K562 (cell line): Measurements from ENCODE around the gene HOGA1. TPM values are rescaled to one million over a fixed set of nuclear protein-coding genes. Genes with fewer than 3 reads are reported as not detected.

ENCODE experiments used
- HDAC1 ChIP-seq, 2 experiments: fragments of 450-650 bp; IDR thresholded peaks; 2 replicates each; pipeline ENCODE4 v1.6.1; 2016 to 2017; ENCODE audit warnings: inconsistent platforms in 1 of 2, mild to moderate bottlenecking in 1 of 2, moderate library complexity in 1 of 2
- JUN ChIP-seq, 2 experiments: sonication (generic) in 1 of 2; formaldehyde crosslinking in 1 of 2; IDR thresholded peaks; 2 replicates each; pipeline versions ENCODE4 v1.6.1 to v1.8.0; 2012 to 2022; ENCODE audit warnings: borderline replicate concordance in 2 of 2, mild to moderate bottlenecking in 2 of 2, improper control_type of control experiment in 1 of 2, low read depth in 1 of 2, low read length in 1 of 2, missing genetic modification reagents in 1 of 2
- MAX ChIP-seq: sonication (generic); formaldehyde crosslinking; IDR thresholded peaks from 2 replicates; pipeline ENCODE4 v1.9.0; 2022; ENCODE audit warnings: mild to moderate bottlenecking, missing genetic modification reagents
- PBX2 ChIP-seq, 2 experiments: IDR thresholded peaks in 1 of 2; conservative IDR thresholded peaks in 1 of 2; 2 replicates each; pipeline ENCODE4 v1.6.1; 2016; ENCODE audit warnings: low read depth in 2 of 2, mild to moderate bottlenecking in 1 of 2, missing compliant biosample characterization in 1 of 2, missing genetic modification characterization in 1 of 2, moderate library complexity in 1 of 2
- PKNOX1 ChIP-seq: fragments of 450-650 bp; IDR thresholded peaks from 2 replicates; pipeline ENCODE4 v1.6.1; 2016
- SOX6 ChIP-seq: fragments of 450-650 bp; IDR thresholded peaks from 2 replicates; pipeline ENCODE4 v1.6.1; 2014; ENCODE audit warnings: mild to moderate bottlenecking
- STAT5A ChIP-seq: IDR thresholded peaks from 2 replicates; pipeline ENCODE4 v1.6.1; 2012; ENCODE audit warnings: low read length, inconsistent platforms, borderline replicate concordance
- ZNF133 ChIP-seq: fragments of 250-450 bp; sonication (Bioruptor Pico); IDR thresholded peaks from 2 replicates; pipeline ENCODE4 v1.4.0; 2020; ENCODE audit warnings: mild to moderate bottlenecking
- ZNF24 ChIP-seq: fragments of 450-650 bp; IDR thresholded peaks from 2 replicates; pipeline ENCODE4 v1.6.1; 2016
- ZNF644 ChIP-seq: fragments of 200-800 bp; sonication (Bioruptor generic); IDR thresholded peaks from 2 replicates; pipeline ENCODE4 v1.6.1; 2016; ENCODE audit warnings: low read depth, missing genetic modification characterization, missing compliant biosample characterization
- polyA plus RNA-seq, 8 experiments: library from polyadenylated mRNA; depleted of rRNA in 4 of 8; stranded (reverse) in 5 of 8; unstranded in 3 of 8; fragments of >200 nt; fragmentation: Nextera tagmentation in 2 of 8; fragmentation: Illumina TruSeq in 1 of 8; extraction: Ambion mirVana in 2 of 8; extraction: Trizol in 1 of 8; gene quantifications; 2 replicates each; pipeline versions ENCODE4 v1.2.1 to v1.2.3, GENCODE V29; 2011 to 2014; ENCODE audit warnings: inconsistent platforms in 1 of 8, missing spikeins in 1 of 8
- total RNA-seq, 7 experiments: library from RNA; depleted of rRNA in 6 of 7; stranded (reverse); fragments of >200 nt in 6 of 7; fragmentation: Illumina TruSeq in 2 of 7; extraction: Trizol in 2 of 7; gene quantifications; 2 replicates each; pipeline versions ENCODE4 v1.2.1 to v1.2.3, GENCODE V29; 2011 to 2021; ENCODE audit warnings: low replicate concordance in 1 of 7
- TF ChIP-seq, protein P1 (sequence below), 2 experiments: fragments of 450-650 bp in 1 of 2; sonication (generic) in 1 of 2; formaldehyde crosslinking in 1 of 2; IDR thresholded peaks; 2 replicates each; pipeline versions ENCODE4 v1.7.1 to v1.9.0; 2016 to 2022; ENCODE audit warnings: inconsistent platforms in 1 of 2, mild to moderate bottlenecking in 1 of 2, missing genetic modification reagents in 1 of 2

HOGA1 gene
- total and polyA plus RNA-seq, 9 of the 15 experiments (the other 6 are each of a cell fraction or from before 2014, with no cell fraction given): not detected

DNA sequence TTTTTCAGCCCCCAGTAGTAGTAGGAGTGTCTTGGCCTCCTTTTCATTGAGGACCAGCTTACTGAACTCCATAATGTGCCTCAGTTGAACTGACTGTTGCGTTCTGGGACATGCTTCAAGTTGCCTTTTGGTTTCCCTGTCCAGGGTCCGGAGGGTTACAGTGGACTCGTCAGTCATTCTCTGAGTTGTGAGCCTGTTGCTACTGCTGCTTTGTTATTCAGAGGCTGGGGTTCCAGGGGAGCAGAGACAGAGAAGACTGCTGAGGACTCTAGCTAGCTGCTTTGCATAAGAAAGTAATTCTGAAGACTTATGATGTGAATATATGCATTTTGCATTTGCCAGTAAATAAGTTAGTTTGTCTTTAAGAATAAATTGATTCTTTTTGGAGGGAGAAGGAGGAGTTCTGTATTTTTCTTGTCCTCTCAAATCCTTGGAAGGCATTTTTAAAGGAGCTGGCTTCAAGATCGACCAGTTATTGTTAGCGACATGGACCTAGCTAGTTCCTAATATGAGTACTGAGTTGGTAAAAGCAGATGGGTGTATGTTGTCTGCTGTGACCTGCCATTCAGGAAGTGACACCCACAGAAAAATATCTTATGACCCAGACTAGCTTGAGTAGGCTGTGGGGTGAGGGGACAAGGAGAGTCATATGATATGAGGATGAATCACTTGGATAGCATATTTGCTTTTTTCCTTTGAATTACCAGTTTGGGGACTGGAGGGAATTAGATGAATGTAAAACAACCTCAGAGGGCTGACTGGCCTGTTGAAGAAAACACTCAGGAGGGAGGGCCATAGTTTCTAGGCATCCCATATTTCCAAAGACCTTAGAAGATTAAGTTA lies 64.6 kb downstream of the HOGA1 start (continued):
- TF ChIP-seq PBX2 (CRISPR knock-in tag; IDR thresholded peaks at IDR 0.05; ENCODE audit: low read depth) (no peak), PBX2 (tag; conservative IDR thresholded peaks at IDR 0.05; ENCODE audit: low read depth) (0 out of 2 replicates have a peak, but pooled peaks have one; percentile 10), ZNF644 (tag) (no peak), SOX6 (peak; percentile 23; the same call in 1 of the 2 replicates), ZNF133 (CRISPR knock-in tag) (no peak), STAT5A (peak; percentile 26; the same call in 1 of the 2 replicates), JUN (IDR thresholded peaks at IDR 0.05; ENCODE audit: borderline replicate concordance, low read depth, low read length) (peak; percentile 66; the same call in 1 of the 2 replicates), JUN (CRISPR knock-in tag; IDR thresholded peaks at IDR 0.05; ENCODE audit: borderline replicate concordance) (no peak), MAX (CRISPR knock-in tag) (no peak), ZNF24 (0 out of 2 replicates have a peak, but pooled peaks have one; percentile 17), HDAC1 (IDR thresholded peaks at IDR 0.05) (peak in 1 of 2 experiments; percentile 33; a peak in 1 of 4 replicates), PKNOX1 (peak; percentile 77)
- TF ChIP-seq, protein P1, sequence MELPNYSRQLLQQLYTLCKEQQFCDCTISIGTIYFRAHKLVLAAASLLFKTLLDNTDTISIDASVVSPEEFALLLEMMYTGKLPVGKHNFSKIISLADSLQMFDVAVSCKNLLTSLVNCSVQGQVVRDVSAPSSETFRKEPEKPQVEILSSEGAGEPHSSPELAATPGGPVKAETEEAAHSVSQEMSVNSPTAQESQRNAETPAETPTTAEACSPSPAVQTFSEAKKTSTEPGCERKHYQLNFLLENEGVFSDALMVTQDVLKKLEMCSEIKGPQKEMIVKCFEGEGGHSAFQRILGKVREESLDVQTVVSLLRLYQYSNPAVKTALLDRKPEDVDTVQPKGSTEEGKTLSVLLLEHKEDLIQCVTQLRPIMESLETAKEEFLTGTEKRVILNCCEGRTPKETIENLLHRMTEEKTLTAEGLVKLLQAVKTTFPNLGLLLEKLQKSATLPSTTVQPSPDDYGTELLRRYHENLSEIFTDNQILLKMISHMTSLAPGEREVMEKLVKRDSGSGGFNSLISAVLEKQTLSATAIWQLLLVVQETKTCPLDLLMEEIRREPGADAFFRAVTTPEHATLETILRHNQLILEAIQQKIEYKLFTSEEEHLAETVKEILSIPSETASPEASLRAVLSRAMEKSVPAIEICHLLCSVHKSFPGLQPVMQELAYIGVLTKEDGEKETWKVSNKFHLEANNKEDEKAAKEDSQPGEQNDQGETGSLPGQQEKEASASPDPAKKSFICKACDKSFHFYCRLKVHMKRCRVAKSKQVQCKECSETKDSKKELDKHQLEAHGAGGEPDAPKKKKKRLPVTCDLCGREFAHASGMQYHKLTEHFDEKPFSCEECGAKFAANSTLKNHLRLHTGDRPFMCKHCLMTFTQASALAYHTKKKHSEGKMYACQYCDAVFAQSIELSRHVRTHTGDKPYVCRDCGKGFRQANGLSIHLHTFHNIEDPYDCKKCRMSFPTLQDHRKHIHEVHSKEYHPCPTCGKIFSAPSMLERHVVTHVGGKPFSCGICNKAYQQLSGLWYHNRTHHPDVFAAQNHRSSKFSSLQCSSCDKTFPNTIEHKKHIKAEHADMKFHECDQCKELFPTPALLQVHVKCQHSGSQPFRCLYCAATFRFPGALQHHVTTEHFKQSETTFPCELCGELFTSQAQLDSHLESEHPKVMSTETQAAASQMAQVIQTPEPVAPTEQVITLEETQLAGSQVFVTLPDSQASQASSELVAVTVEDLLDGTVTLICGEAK (IDR thresholded peaks at IDR 0.05): no peak
- TF ChIP-seq, protein P1 (CRISPR knock-in tag; IDR thresholded peaks at IDR 0.05): no peak
